Natural killer cell (primary cell): ENCODE data around the gene FOXA3. TPM values are rescaled to one million over a fixed set of nuclear protein-coding genes. Genes with fewer than 3 reads are reported as not detected.

Experiments used
- ATAC-seq, 3 donors: fragments of 150-1000 bp in 2 of 3; fragments of 200-7000 bp in 1 of 3; cut with Tn5 transposase; 1 replicate in 1 of 3; 2 replicates in 2 of 3; pipeline ENCODE4 v1.10.0; 2021; ENCODE audit warnings: mild to moderate bottlenecking in 2 of 3, moderate library complexity in 2 of 3
- DNase-seq, 2 donors: peaks; one replicate each; pipeline versions ENCODE4 v3.0.0 to v3.0.0-alpha.2; 2013 to 2021; ENCODE audit warnings: mixed read lengths in 1 of 2
- H3K27ac ChIP-seq: one replicate; pipeline ENCODE4 v1.5.1; 2013; ENCODE audit warnings: mild to moderate bottlenecking, low read length
- H3K27me3 ChIP-seq: one replicate; pipeline ENCODE4 v1.6.1; 2013; ENCODE audit warnings: low read length; ENCODE audit not compliant: control insufficient read depth, insufficient read depth
- H3K36me3 ChIP-seq: one replicate; pipeline ENCODE4 v1.6.1; 2013; ENCODE audit warnings: low read length; ENCODE audit not compliant: control insufficient read depth, insufficient read depth
- H3K4me1 ChIP-seq: one replicate; pipeline ENCODE4 v1.6.1; 2013; ENCODE audit warnings: low read length; ENCODE audit not compliant: control insufficient read depth, insufficient read depth
- H3K4me3 ChIP-seq: one replicate; pipeline ENCODE4 v1.5.1; 2013; ENCODE audit warnings: low read length
- H3K9me3 ChIP-seq: one replicate; pipeline ENCODE4 v1.6.1; 2013; ENCODE audit warnings: low read length; ENCODE audit not compliant: control insufficient read depth, insufficient read depth
- H3K27ac Mint-ChIP-seq, 2 donors: one replicate each; pipeline ENCODE4 v1.8.0; 2022; ENCODE audit warnings: mild to moderate bottlenecking in 2 of 2, mixed read lengths in 2 of 2, moderate library complexity in 1 of 2
- H3K27me3 Mint-ChIP-seq, 2 donors: one replicate each; pipeline ENCODE4 v1.8.0; 2022; ENCODE audit warnings: low read depth in 2 of 2, mixed read lengths in 2 of 2
- H3K36me3 Mint-ChIP-seq: one replicate; pipeline ENCODE4 v1.8.0; 2022; ENCODE audit warnings: mixed read lengths
- H3K4me1 Mint-ChIP-seq, 2 donors: one replicate each; pipeline ENCODE4 v1.8.0; 2022; ENCODE audit warnings: mixed read lengths in 2 of 2
- H3K4me3 Mint-ChIP-seq: one replicate; pipeline ENCODE4 v1.8.0; 2022; ENCODE audit warnings: mild to moderate bottlenecking, moderate library complexity, mixed read lengths
- H3K9me3 Mint-ChIP-seq, 2 donors: one replicate each; pipeline ENCODE4 v1.8.0; 2022; ENCODE audit warnings: mixed read lengths in 2 of 2
- CTCF ChIP-seq: fragments of 200-600 bp; IDR thresholded peaks from one replicate; pipeline ENCODE4 v1.8.0; 2022; ENCODE audit warnings: antibody characterized with exemption
- WGBS: methylation state at CpG from one replicate; pipeline ENCODE4 v1.1.7; 2013; ENCODE audit warnings: missing lambda C conversion rate; ENCODE audit not compliant: insufficient coverage; 5-methylcytosine and 5-hydroxymethylcytosine counted together
- intact Hi-C: fragments of 100-400 bp; cut with micrococcal nuclease; formaldehyde crosslinking; loops from one replicate; pipeline ENCODE4 v1.14.2; 2022
- total RNA-seq, 4 donors: library from RNA; stranded (reverse); fragments of 120-200 nt in 1 of 4; gene quantifications; one replicate each; pipeline versions ENCODE4 v1.2.3 to v1.2.4, GENCODE V29; 2013 to 2022

Gene FOXA3
- total RNA-seq, 3 donors from 2014 or later (not counting 1 experiment from before 2014, with no cell fraction given): not detected

DNA sequence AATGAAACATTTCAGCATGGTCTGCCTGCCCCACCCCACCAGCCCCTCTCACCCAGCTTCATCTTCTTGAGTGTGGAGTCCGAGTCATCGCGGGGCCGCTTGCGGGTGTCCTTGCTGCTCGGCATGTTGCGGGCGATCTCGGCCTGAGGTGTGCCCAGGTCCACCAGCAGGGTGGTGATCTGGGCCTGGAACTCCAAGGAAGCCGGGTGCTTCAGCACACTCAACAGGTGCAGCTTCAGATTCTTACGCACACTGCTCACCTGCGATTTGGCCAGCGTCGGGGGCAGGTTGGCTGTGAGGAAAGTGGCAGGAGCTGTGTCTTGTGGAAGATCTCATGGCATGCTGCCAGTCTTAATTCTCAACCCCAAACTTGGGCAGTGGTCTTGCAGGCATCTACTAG is 21.9 kb upstream of the FOXA3 start:
- DNase-seq (no peak), ATAC-seq (no peak)
- H3K36me3 Mint-ChIP-seq: peaks cover 15% of the 10 kb centered on the region
- peaks cover 0 to 5% of the 10 kb centered on the region in 2 donors for H3K4me1 Mint-ChIP-seq
- H3K27ac Mint-ChIP-seq: no peak overlapping the region
- H3K9me3 Mint-ChIP-seq: no peaks in the 10 kb centered on the region
- intact Hi-C loops: no loop called here
- no peaks in the 10 kb centered on the region for H3K27me3 Mint-ChIP-seq
- no peaks in the 10 kb centered on the region for H3K4me1 ChIP-seq
- H3K27ac ChIP-seq: no peak overlapping the region
- TF ChIP-seq CTCF: no peak
- H3K4me3 Mint-ChIP-seq: no peak overlapping the region
- no peak overlapping the region for H3K4me3 ChIP-seq
- no peaks in the 10 kb centered on the region for H3K27me3 ChIP-seq
- H3K36me3 ChIP-seq: peaks cover 59% of the 10 kb centered on the region
- H3K9me3 ChIP-seq: no peaks in the 10 kb centered on the region
- 96% methylated on average over 14 of the region's 14 CpGs for WGBS

GRCh38 chr19:45847663-45848062 is 16.5 kb upstream of the FOXA3 start:
- intact Hi-C loops: no loop called here
- ATAC-seq (no peak), DNase-seq (no peak)
- Histone ChIP-seq H3K4me1 (no peaks in the 10 kb centered on the region), H3K27me3 (no peaks in the 10 kb centered on the region), H3K4me3 (no peak overlapping the region), H3K9me3 (no peaks in the 10 kb centered on the region), H3K36me3 (peaks cover 66% of the 10 kb centered on the region), H3K27ac (no peak overlapping the region)
- Mint-ChIP-seq H3K9me3 (no peaks in the 10 kb centered on the region), H3K4me3 (no peak overlapping the region), H3K27ac (no peak overlapping the region), H3K27me3 (no peaks in the 10 kb centered on the region), H3K4me1 (peaks cover 0 to 11% of the 10 kb centered on the region in 2 donors), H3K36me3 (peaks cover 16% of the 10 kb centered on the region)
- TF ChIP-seq CTCF: no peak
- 95% methylated on average over 13 of the region's 13 CpGs for WGBS

DNA sequence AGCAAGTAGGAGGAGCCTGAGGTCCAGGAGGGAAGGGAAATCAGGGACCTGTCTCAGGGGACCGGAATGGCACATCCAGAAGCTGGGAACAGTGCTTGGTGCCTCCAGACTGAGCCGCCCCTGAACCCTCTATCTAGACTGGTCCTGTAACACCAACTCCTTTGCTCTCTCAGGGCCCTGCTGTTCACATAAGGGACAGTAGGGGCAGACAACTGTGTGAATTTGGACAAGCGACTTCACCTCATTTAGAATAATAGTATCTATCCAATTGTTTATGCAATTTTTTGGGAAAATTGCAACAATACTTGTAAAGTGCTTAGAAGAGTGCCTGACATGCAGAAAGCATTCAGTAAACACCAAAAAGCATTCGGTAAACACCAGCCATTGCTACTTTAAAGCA is 15.2 kb upstream of the FOXA3 start:
- TF ChIP-seq CTCF: no peak
- Histone ChIP-seq H3K9me3 (no peaks in the 10 kb centered on the region), H3K4me3 (no peak overlapping the region), H3K27me3 (no peaks in the 10 kb centered on the region), H3K36me3 (peaks cover 65% of the 10 kb centered on the region), H3K4me1 (no peaks in the 10 kb centered on the region), H3K27ac (no peak overlapping the region)
- no peaks in the 10 kb centered on the region for H3K9me3 Mint-ChIP-seq
- WGBS: 96% methylated on average over 4 of the region's 4 CpGs
- peaks cover 9% of the 10 kb centered on the region for H3K36me3 Mint-ChIP-seq
- intact Hi-C loops: no loop called here
- H3K4me3 Mint-ChIP-seq: no peak overlapping the region
- no peak overlapping the region for H3K27ac Mint-ChIP-seq
- H3K4me1 Mint-ChIP-seq: peaks cover 0 to 16% of the 10 kb centered on the region in 2 donors
- DNase-seq (no peak), ATAC-seq (no peak)
- H3K27me3 Mint-ChIP-seq: no peaks in the 10 kb centered on the region

DNA sequence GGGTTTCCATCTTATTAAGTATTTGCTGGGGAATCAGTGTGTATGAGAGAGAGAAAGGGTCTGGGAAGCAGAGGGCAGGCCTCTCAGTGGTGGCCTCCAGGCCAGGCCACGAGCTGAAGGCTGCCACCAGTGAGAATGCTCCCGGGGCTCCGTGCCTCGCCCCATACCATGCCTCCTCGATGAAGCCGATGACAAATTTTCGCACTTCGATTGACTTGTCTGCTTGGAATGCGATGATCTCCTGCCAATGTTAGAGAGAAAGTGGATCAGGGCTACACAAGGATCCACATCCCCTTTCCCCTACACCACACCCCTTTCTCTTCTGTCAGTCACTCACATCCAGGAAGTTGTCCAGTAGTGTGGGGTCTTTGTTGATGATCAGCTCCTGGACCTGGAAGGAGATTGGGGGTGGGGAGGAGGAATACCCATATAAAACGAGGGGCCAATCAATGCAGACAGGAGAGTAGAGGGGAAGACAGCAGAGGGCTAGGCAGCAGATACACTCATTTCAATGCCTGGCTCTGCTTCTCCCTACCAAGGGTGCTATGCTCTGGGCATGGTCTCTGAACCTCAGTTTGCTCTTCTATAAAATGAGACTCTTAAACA is 11.9 kb upstream of the FOXA3 start:
- Histone ChIP-seq H3K4me1 (no peaks in the 10 kb centered on the region), H3K27ac (no peak overlapping the region), H3K36me3 (peaks cover 56% of the 10 kb centered on the region), H3K9me3 (no peaks in the 10 kb centered on the region), H3K4me3 (no peak overlapping the region), H3K27me3 (no peaks in the 10 kb centered on the region)
- Mint-ChIP-seq H3K4me1 (peaks cover 0 to 11% of the 10 kb centered on the region in 2 donors), H3K36me3 (peaks cover 9% of the 10 kb centered on the region), H3K27me3 (no peaks in the 10 kb centered on the region), H3K27ac (no peak overlapping the region), H3K9me3 (no peaks in the 10 kb centered on the region), H3K4me3 (no peak overlapping the region)
- no peak for DNase-seq
- WGBS: 99% methylated on average over 10 of the region's 10 CpGs
- ATAC-seq: no peak
- TF ChIP-seq CTCF: no peak
- intact Hi-C loops: no loop called here
